HEK293T (cell line): ENCODE results near the gene ALDH3A2.

Experiments used
- ARNT ChIP-seq: fragments of 450-650 bp; IDR thresholded peaks from 2 replicates; pipeline ENCODE4 v1.6.1; 2017; ENCODE audit warnings: mild to moderate bottlenecking
- BHLHE40 ChIP-seq: fragments of 450-650 bp; IDR thresholded peaks from 2 replicates; pipeline ENCODE4 v1.6.1; 2016; ENCODE audit warnings: mild to moderate bottlenecking, moderate library complexity, borderline replicate concordance
- ELF4 ChIP-seq: fragments of 450-650 bp; IDR thresholded peaks from 2 replicates; pipeline ENCODE4 v1.6.1; 2017; ENCODE audit warnings: antibody characterized with exemption
- FOXM1 ChIP-seq: fragments of 450-650 bp; IDR thresholded peaks from 2 replicates; pipeline ENCODE4 v1.6.1; 2017; ENCODE audit warnings: mild to moderate bottlenecking, borderline replicate concordance
- HDGF ChIP-seq: fragments of 450-650 bp; IDR thresholded peaks from 2 replicates; pipeline ENCODE4 v1.6.1; 2017; ENCODE audit warnings: antibody characterized with exemption, borderline replicate concordance
- NFRKB ChIP-seq: fragments of 450-650 bp; IDR thresholded peaks from 2 replicates; pipeline ENCODE4 v1.6.1; 2016; ENCODE audit warnings: mild to moderate bottlenecking, moderate library complexity
- SP1 ChIP-seq: fragments of 450-650 bp; IDR thresholded peaks from 2 replicates; pipeline ENCODE4 v1.6.1; 2017
- SUZ12 ChIP-seq: fragments of 450-650 bp; IDR thresholded peaks from 2 replicates; pipeline ENCODE4 v1.6.1; 2016; ENCODE audit warnings: mild to moderate bottlenecking
- TARDBP ChIP-seq: fragments of 450-650 bp; IDR thresholded peaks from 2 replicates; pipeline ENCODE4 v1.6.1; 2016

DNA sequence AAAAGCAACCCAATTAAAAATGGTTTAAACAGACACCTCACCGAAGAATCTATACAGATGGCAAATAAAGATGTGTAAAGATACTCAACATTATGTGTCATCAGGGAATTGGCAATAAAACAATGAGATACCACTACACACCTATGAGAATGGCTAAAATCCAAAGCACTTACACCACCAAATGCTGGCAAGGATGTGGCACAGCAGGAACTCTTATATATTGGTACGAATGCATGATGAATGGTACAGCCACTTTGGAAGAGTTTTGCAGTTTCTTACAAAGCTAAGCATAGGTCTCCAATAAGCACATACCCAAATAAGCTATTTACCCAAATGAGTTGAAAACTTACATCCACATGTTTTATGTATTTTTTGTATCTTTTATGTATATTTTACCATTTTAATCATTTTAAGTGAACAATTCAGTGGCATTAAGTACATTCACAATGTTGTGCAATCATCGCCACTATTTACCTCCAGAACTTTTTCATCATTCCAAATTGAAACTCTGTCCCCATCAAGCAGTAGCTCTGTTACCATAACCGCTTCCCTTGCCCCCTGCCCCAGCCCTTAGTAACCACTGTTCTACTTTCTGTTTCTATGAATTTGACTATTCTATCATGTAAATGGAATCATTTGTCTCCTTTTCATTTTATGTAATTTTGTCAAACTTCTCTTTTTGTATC lies 6.7 kb upstream of the ALDH3A2 start:
- TF ChIP-seq NFRKB: no peak
- TF ChIP-seq SP1: no peak
- TF ChIP-seq TARDBP: no peak
- TF ChIP-seq BHLHE40: no peak
- TF ChIP-seq FOXM1: no peak
- no peak for TF ChIP-seq HDGF
- TF ChIP-seq SUZ12: no peak
- TF ChIP-seq ELF4: no peak
- no peak for TF ChIP-seq ARNT
